Measurements from ENCODE around the gene ESF1. TPM values are rescaled to one million over a fixed set of nuclear protein-coding genes. Genes with fewer than 3 reads are reported as not detected.

Gene ESF1
- total and polyA plus RNA-seq, 2 donors, result 9.2 to 19.2 TPM

- no peaks in the 10 kb centered on the region for H3K36me3 ChIP-seq (ENCODE audit: insufficient read depth)
- no peaks in the 10 kb centered on the region for H3K4me1 ChIP-seq (ENCODE audit: insufficient read depth)
- DNase-seq (ENCODE audit: extremely low spot score), result no peak
- H3K4me3 ChIP-seq (ENCODE audit: low read depth, low read length), result no peak overlapping the region
- 91% methylated on average over 8 of the region's 8 CpGs for WGBS
- H3K27ac ChIP-seq (ENCODE audit: low read depth), result no peak overlapping the region
Measured at GRCh38 chr20:13694420-13695150, 90.1 kb downstream of the ESF1 start.

DNA sequence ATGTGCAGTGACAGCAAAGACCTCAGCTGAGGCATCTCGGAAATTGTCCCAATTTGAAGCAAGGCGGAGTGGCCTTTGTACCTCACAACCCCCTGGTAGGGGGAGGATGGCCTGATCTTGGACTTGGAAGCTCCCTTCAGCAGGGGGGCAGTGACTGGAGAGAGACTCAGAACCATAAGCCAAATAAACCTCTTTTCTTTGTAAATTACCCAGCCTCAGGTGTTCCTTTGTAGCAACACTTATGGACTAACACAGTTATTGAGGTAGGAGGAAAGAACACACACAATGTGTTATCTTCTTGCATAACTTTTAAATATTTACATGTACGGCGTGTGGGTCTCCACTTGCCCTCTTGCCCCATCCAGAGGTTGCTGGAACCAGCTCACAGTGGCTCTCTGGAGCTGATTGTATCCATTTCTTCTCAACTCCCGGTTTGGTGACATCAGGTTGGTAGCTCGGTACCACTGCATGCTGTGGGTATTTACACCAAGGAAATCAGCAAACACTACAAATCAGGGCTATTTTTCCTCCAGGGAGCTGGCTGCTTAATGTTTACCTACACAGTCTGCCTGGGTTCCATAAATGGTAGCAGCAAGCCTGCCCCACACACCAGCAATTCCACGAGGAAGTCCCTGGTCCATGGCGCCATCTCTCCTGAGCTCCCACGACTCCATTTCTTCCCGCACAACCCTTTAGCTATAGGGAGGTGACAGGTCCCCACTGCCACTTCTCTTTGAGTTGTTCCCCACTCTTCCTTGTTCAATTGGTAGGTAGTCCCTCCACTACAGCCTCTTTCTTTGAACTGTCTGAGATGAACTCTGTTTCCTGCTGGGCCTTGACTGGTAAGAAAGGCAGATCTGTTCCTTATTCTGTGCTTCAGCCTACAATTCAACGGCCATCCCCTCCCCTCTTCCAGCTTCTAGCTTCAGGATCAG, 91.7 kb downstream of the ESF1 start:
- no peaks in the 10 kb centered on the region for H3K4me1 ChIP-seq (ENCODE audit: insufficient read depth)
- no peaks in the 10 kb centered on the region for H3K36me3 ChIP-seq (ENCODE audit: insufficient read depth)
- no peak overlapping the region for H3K4me3 ChIP-seq (ENCODE audit: low read depth, low read length)
- WGBS, result 90% methylated on average over 11 of the region's 11 CpGs
- H3K27ac ChIP-seq (ENCODE audit: low read depth), result no peak overlapping the region
- DNase-seq (ENCODE audit: extremely low spot score), result no peak

- H3K36me3 ChIP-seq (ENCODE audit: insufficient read depth), result no peaks in the 10 kb centered on the region
- H3K4me1 ChIP-seq (ENCODE audit: insufficient read depth), result no peaks in the 10 kb centered on the region
- 38% methylated on average over 1 of the region's 1 CpG for WGBS
- H3K27ac ChIP-seq (ENCODE audit: low read depth), result no peak overlapping the region
- no peak overlapping the region for H3K4me3 ChIP-seq (ENCODE audit: low read depth, low read length)
- no peak for DNase-seq (ENCODE audit: extremely low spot score)
Measured at GRCh38 chr20:13690943-13691342, 93.8 kb downstream of the ESF1 start.

- Histone ChIP-seq H3K4me1 (ENCODE audit: insufficient read depth) (no peaks in the 10 kb centered on the region), H3K4me3 (ENCODE audit: low read depth, low read length) (no peak overlapping the region), H3K27ac (ENCODE audit: low read depth) (no peak overlapping the region), H3K36me3 (ENCODE audit: insufficient read depth) (no peaks in the 10 kb centered on the region)
- no peak for DNase-seq (ENCODE audit: extremely low spot score)
- 77% methylated on average over 3 of the region's 3 CpGs for whole genome bisulfite sequencing
Measured at GRCh38 chr20:13687815-13688214, 96.9 kb downstream of the ESF1 start.

DNA sequence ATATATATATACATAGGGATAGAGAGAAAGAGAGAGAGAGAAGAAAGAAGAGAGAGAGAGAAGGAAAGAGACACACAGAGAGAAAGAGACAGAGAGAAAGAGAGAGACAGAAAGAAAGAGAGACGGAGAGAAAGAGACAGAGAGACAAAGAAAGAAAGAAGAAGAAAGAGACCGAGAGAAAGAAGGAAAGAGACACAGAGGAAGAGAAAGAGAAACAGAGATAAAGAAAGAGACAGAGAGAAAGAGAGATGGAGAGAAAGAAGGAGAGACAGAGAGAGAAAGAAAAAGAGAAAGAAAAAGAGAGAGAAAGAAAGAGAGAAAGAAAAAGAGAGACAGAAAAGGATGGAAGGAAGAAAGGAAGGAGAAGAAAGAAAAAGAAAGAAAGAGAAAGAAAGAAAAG, 99.1 kb downstream of the ESF1 start:
- WGBS, result 93% methylated on average over 2 of the region's 2 CpGs
- no peak overlapping the region for H3K4me3 ChIP-seq (ENCODE audit: low read depth, low read length)
- H3K36me3 ChIP-seq (ENCODE audit: insufficient read depth), result no peaks in the 10 kb centered on the region
- H3K27ac ChIP-seq (ENCODE audit: low read depth), result no peak overlapping the region
- no peak for DNase-seq (ENCODE audit: extremely low spot score)
- H3K4me1 ChIP-seq (ENCODE audit: insufficient read depth), result no peaks in the 10 kb centered on the region

DNA sequence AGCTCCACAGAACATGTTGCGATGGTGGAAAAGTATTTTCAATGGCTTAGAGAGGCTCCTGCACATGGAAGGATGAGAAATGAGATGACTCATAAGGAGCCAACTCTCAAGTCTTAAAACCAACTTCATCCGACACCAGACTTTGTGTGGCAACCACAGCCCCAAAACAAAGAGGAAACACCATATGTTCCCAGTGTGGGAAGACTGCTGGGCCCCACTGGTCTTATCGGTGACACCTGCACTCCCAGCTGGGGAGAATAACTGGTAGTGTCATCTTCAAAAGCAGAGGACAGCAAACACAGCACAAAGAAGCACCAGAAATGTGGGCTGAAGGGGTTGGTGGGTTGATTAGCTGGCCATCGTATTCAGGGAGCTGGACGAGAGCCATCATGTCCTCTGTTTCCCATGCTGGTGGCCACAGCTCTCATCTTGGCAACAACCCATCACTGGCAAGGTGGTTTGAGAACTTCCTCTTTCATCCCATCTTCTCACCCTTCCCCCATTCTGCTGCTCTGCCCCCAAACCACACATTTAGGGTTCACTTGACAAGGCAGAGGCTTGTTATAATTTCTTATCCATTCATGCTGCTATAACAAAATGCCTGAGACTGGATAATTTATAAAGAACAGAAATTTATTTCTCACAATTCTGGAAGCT, 100.0 kb downstream of the ESF1 start:
- Histone ChIP-seq H3K27ac (ENCODE audit: low read depth) (no peak overlapping the region), H3K4me1 (ENCODE audit: insufficient read depth) (no peaks in the 10 kb centered on the region), H3K36me3 (ENCODE audit: insufficient read depth) (no peaks in the 10 kb centered on the region), H3K4me3 (ENCODE audit: low read depth, low read length) (no peak overlapping the region)
- 85% methylated on average over 5 of the region's 5 CpGs for WGBS
- no peak for DNase-seq (ENCODE audit: extremely low spot score)

DNA sequence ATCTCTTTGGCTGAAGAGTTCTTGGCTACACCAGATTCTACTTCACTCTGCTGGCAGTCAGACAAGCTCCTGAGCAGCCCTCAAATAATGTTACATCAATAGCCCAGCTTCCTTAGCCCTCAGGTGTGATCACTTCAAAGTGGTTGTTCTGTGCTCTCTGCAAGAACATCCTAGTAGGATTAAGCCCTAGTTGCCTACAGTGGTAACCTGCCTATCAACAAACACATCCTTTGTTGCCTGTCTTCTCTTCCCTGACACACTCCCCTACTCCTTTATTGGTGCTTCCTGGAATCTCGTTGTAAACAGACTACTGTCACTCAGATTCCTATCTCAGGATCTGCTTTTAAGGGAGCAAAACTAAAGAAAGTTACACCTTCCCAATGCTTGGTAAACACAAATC, 100.9 kb downstream of the ESF1 start:
- WGBS, result 21% methylated on average over 1 of the region's 1 CpG
- no peak for DNase-seq (ENCODE audit: extremely low spot score)
- no peaks in the 10 kb centered on the region for H3K36me3 ChIP-seq (ENCODE audit: insufficient read depth)
- no peak overlapping the region for H3K27ac ChIP-seq (ENCODE audit: low read depth)
- H3K4me1 ChIP-seq (ENCODE audit: insufficient read depth), result no peaks in the 10 kb centered on the region
- no peak overlapping the region for H3K4me3 ChIP-seq (ENCODE audit: low read depth, low read length)

GRCh38 chr20:13681248-13682125, 103.2 kb downstream of the ESF1 start:
- WGBS, result 94% methylated on average over 4 of the region's 4 CpGs

DNA sequence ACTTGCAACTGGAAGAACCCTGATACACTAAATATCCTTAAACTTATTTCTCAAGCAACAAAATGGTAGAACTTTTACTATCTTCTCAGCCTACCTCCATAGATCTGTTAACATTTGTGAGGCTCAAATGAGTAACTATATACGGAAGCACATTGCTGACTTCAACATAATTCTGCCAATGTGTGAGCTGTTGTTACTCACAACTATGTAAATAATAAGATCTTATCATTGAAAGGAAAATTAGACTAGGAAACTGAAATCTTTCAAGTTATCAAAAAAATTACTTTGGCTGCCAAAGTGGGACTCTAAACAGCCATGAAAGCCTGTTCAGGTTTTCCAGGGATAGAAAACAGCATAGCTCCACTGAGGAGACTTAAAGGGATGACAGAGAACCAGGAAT, 105.8 kb downstream of the ESF1 start:
- Histone ChIP-seq H3K36me3 (ENCODE audit: insufficient read depth) (no peaks in the 10 kb centered on the region), H3K27ac (ENCODE audit: low read depth) (no peak overlapping the region), H3K4me3 (ENCODE audit: low read depth, low read length) (no peak overlapping the region), H3K4me1 (ENCODE audit: insufficient read depth) (no peaks in the 10 kb centered on the region)
- DNase-seq (ENCODE audit: extremely low spot score), result no peak
- 46% methylated on average over 1 of the region's 1 CpG for WGBS

More at GRCh38 chr20:13681248-13682125, 103.2 kb downstream of the ESF1 start:
- DNase-seq (ENCODE audit: extremely low spot score), result no peak
- Histone ChIP-seq H3K4me1 (ENCODE audit: insufficient read depth) (no peaks in the 10 kb centered on the region), H3K36me3 (ENCODE audit: insufficient read depth) (no peaks in the 10 kb centered on the region), H3K27ac (ENCODE audit: low read depth) (no peak overlapping the region), H3K4me3 (ENCODE audit: low read depth, low read length) (no peak overlapping the region)

GRCh38 chr20:13677241-13677640, 107.5 kb downstream of the ESF1 start:
- Histone ChIP-seq H3K27ac (ENCODE audit: low read depth) (no peak overlapping the region), H3K4me1 (ENCODE audit: insufficient read depth) (no peaks in the 10 kb centered on the region), H3K36me3 (ENCODE audit: insufficient read depth) (no peaks in the 10 kb centered on the region), H3K4me3 (ENCODE audit: low read depth, low read length) (no peak overlapping the region)
- no peak for DNase-seq (ENCODE audit: extremely low spot score)
- WGBS, result 57% methylated on average over 4 of the region's 4 CpGs

- no peak overlapping the region for H3K4me3 ChIP-seq (ENCODE audit: low read depth, low read length)
- H3K36me3 ChIP-seq (ENCODE audit: insufficient read depth), result no peaks in the 10 kb centered on the region
- no peaks in the 10 kb centered on the region for H3K4me1 ChIP-seq (ENCODE audit: insufficient read depth)
- 93% methylated on average over 3 of the region's 3 CpGs for WGBS
- no peak for DNase-seq (ENCODE audit: extremely low spot score)
- no peak overlapping the region for H3K27ac ChIP-seq (ENCODE audit: low read depth)
Measured at GRCh38 chr20:13676682-13677081, 108.0 kb downstream of the ESF1 start.

DNA sequence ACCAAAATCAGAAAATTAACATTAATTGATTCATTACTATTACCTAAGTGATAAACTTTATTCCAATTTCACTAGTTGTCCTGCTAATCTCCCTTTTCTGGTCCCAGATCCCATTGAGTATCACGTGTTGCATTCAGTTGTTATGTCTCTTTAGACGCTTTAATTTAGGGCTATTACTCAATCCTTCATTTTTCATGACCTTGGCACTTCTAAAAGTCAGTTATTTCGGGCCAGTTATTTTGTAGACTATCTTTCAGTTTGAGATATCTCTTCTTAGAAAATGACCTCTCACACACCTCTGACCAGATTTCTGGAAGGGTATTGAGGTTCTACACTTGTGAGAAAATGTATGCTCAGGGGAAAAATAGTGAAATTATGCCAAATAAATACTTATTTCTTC, 112.0 kb downstream of the ESF1 start:
- DNase-seq (ENCODE audit: extremely low spot score), result no peak
- Histone ChIP-seq H3K27ac (ENCODE audit: low read depth) (no peak overlapping the region), H3K4me3 (ENCODE audit: low read depth, low read length) (no peak overlapping the region), H3K36me3 (ENCODE audit: insufficient read depth) (no peaks in the 10 kb centered on the region), H3K4me1 (ENCODE audit: insufficient read depth) (no peaks in the 10 kb centered on the region)
- 64% methylated on average over 3 of the region's 3 CpGs for WGBS

DNA sequence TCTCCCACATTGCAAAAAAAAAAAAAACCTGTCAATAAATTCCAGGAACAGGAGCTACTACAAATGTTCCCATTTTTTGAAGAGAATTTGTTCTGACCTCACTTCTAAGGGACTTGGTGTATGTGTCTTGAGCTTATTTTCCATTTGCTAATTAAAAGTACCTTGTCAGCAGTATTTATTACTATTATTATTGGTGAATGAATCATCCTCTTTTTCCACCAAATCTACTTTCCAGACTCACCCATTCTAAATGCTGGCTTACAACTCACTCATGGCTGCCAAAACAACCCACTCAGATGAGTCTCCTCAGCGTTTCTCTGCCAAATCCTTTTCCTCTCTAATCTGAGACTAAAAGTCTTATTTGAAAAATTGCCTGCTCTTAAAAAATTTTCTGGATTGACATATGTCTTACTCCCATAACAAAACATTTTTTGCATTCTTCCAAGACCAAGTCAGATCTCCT, 112.8 kb downstream of the ESF1 start:
- H3K4me1 ChIP-seq (ENCODE audit: insufficient read depth), result no peaks in the 10 kb centered on the region
- H3K36me3 ChIP-seq (ENCODE audit: insufficient read depth), result no peaks in the 10 kb centered on the region
- no peak overlapping the region for H3K4me3 ChIP-seq (ENCODE audit: low read depth, low read length)
- DNase-seq (ENCODE audit: extremely low spot score), result no peak
- H3K27ac ChIP-seq (ENCODE audit: low read depth), result no peak overlapping the region
- 15% methylated on average over 1 of the region's 1 CpG for WGBS

All from urinary bladder (tissue), 4 donors.